ENCODE measurements around the gene SDE2. TPM values are rescaled to one million over a fixed set of nuclear protein-coding genes. Genes with fewer than 3 reads are reported as not detected.
"Not testable (repeated sequence)": the region's sequence is repeated elsewhere in the genome, so short reads cannot be mapped to it uniquely, and the experiment has no call there.

Gene SDE2
- total and polyA plus RNA-seq, 8 donors = 4.0 to 40.2 (median 8.2) TPM

DNA sequence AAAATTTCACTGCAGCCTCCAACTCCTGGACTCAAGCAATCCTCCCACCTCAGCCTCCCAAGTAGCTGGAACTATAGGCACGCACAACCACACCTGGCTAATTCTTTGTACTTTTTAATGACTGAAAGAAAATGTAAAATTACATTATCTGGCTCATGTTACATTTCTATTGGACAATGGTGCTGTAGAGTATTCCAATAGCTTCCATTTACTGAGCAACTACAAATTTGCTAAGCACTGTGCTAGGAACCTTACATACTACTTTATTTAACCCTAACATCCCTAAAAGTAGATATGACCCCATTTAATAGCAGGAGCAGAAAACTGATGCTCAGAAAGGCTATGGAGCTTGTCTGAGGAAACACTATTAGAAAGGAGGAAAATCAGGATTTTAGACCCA lies 19.7 kb downstream of the SDE2 start:
- intact Hi-C loops (cut with DNase I; ENCODE audit: low total_unique reads) = loop anchor here (5.0 kb wide), 1 partner anchor 502 kb away; no protein-coding TSS in a partner anchor
- H3K36me3 ChIP-seq = peaks cover 26 to 73% (median 66%) of the 10 kb centered on the region in 4 donors
- WGBS, 5 donors = 92 to 100% (median 100%) methylated on average over 1 of the region's 1 CpG
- H3K27me3 ChIP-seq = no peaks in the 10 kb centered on the region
- TF ChIP-seq EP300 (IDR thresholded peaks at IDR 0.05) (no peak), POLR2A (IDR thresholded peaks at IDR 0.05) (no peak), CTCF (IDR thresholded peaks at IDR 0.05) (no peak), POLR2AphosphoS5 (IDR thresholded peaks at IDR 0.05) (no peak)
- no peak for DNase-seq
- no peak overlapping the region for H3K4me3 ChIP-seq
- no peak overlapping the region for H3K27ac ChIP-seq
- peaks cover 0 to 6% (median 2%) of the 10 kb centered on the region in 4 donors for H3K4me1 ChIP-seq
- H3K9me3 ChIP-seq = peaks cover 0 to 5% (median 2%) of the 10 kb centered on the region in 4 donors

DNA sequence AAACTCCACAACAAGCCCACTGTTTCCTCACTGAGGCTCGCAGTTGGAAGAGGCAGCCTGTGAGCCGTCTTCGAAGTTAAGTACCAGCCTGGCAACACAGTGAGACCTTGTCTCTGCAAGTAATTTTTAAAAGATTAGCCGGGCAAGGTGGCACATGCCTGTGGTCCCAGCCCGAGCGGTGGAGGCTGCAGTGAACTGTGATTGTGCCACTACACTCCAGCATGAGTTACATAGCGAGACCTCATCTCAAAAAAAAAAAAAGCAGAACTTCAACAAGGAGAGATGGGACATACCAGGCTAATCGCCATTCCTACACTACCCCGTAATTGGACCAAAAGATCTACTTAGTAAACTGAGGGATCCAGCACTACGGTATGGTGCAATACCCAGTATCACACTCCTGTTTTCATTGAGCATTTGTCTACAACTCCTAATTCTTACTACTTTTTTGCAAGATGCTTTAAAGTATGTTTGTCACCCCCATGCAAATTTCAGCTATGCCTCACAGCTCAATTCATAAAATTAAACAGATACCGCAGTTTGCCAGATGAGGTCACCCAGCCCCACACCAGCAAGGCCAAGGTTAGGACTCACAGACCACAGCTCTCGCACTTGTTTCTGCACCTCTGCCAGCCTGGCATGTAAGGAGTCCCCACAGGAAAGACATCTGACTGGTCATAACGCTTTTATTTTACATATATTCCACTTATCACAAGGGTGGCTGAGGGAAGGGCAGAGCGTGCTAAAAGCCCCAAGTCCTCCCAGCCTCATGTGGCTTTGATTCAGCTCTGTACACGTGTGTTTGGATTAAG lies 21.0 kb downstream of the SDE2 start:
- Histone ChIP-seq H3K36me3 (peaks cover 23 to 60% (median 54%) of the 10 kb centered on the region in 4 donors), H3K4me3 (no peak overlapping the region), H3K27me3 (no peaks in the 10 kb centered on the region), H3K9me3 (peaks cover 0 to 5% (median 2%) of the 10 kb centered on the region in 4 donors), H3K27ac (no peak overlapping the region), H3K4me1 (peaks cover 0 to 6% (median 2%) of the 10 kb centered on the region in 4 donors)
- TF ChIP-seq POLR2AphosphoS5 (IDR thresholded peaks at IDR 0.05) (no peak), POLR2A (IDR thresholded peaks at IDR 0.05) (no peak), EP300 (IDR thresholded peaks at IDR 0.05) (no peak), CTCF (IDR thresholded peaks at IDR 0.05) (no peak)
- intact Hi-C loops (cut with DNase I; ENCODE audit: low total_unique reads) = loop anchor here (5.0 kb wide), 1 partner anchor 501 kb away; no protein-coding TSS in a partner anchor
- no peak for DNase-seq
- 74 to 80% (median 77%) methylated on average over 15 of the region's 15 CpGs for WGBS, 5 donors

DNA sequence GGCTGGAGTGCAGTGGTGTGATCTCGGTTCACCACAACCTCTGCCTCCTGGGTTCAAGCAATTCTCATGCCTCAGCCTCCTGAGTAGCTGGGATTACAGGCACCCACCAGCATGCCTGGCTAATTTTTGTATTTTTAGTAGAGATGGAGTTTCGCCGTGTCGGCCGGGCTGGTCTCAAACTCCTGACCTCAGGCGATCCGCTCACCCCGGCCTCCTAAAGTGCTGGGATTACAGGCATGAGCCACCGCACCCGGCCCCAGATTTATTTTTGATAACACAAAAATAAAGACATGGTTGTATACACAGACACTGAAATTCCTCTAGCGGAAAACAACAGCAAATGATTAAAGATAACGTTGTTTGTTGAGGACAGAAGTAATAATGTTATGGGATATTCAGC lies 24.0 kb downstream of the SDE2 start:
- WGBS, 5 donors = 88 to 95% (median 93%) methylated on average over 12 of the region's 12 CpGs
- H3K4me3 ChIP-seq, DNase-seq, H3K27ac ChIP-seq, H3K9me3 ChIP-seq, H3K27me3 ChIP-seq, H3K4me1 ChIP-seq: not testable (repeated sequence)
- intact Hi-C loops (cut with DNase I; ENCODE audit: low total_unique reads) = loop anchor here (5.0 kb wide), 1 partner anchor 498 kb away; no protein-coding TSS in a partner anchor
- H3K36me3 ChIP-seq = peaks cover 8 to 31% (median 24%) of the 10 kb centered on the region in 4 donors

DNA sequence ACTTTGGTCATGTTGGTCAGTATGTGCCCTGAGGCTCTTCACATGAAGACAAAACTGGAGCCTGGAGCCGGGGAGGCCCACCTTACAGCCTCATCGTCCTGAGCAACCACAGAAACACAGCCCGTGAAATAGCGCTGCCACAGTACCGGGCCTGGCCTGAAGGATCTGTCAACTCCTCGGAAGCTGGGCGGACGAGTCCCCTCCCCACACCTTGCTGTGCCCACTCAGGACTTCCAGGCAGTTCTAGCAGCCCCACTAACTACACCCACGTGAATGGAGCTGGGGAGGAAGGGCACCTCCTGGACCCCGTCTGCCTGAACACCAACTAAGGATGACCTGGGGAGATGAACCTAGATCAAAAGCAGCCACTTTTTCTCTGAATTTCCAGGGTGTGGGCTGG lies 24.7 kb downstream of the SDE2 start:
- intact Hi-C loops (cut with DNase I; ENCODE audit: low total_unique reads) = no loop called here
- no peak for DNase-seq
- WGBS, 5 donors = 82 to 92% (median 86%) methylated on average over 10 of the region's 10 CpGs

More for the DNA sequence above, 24.7 kb downstream of the SDE2 start:
- peaks cover 3 to 24% (median 17%) of the 10 kb centered on the region in 4 donors for H3K36me3 ChIP-seq
- H3K27ac ChIP-seq = no peak overlapping the region
- peaks cover 0 to 6% (median 2%) of the 10 kb centered on the region in 4 donors for H3K4me1 ChIP-seq
- TF ChIP-seq EP300 (IDR thresholded peaks at IDR 0.05) = no peak
- TF ChIP-seq POLR2A (IDR thresholded peaks at IDR 0.05) = no peak
- no peak for TF ChIP-seq POLR2AphosphoS5 (IDR thresholded peaks at IDR 0.05)
- no peak for TF ChIP-seq CTCF (IDR thresholded peaks at IDR 0.05)
- H3K4me3 ChIP-seq = no peak overlapping the region
- no peaks in the 10 kb centered on the region for H3K9me3 ChIP-seq
- no peaks in the 10 kb centered on the region for H3K27me3 ChIP-seq
